A549 (cell line): Measurements from ENCODE around the gene LHX1. TPM values are rescaled to one million over a fixed set of nuclear protein-coding genes. Genes with fewer than 3 reads are reported as not detected.

ENCODE experiments used
- ATAC-seq, 2 experiments: fragments of 200-7000 bp in 1 of 2; fragments of >200 bp in 1 of 2; cut with Nextera tagmentation in 1 of 2; cut with Tn5 transposase in 1 of 2; 3 replicates each; pipeline versions ENCODE4 v1.8.0 to v1.9.1; 2018 to 2020; ENCODE audit warnings: mild to moderate bottlenecking in 1 of 2, moderate library complexity in 1 of 2
- CTCF ChIA-PET: fragments of 300-600 bp; sonication (Branson Sonifier 250); formaldehyde crosslinking; extraction: SDS; loops from one replicate; lab custom pipeline; 2021; ENCODE audit warnings: antibody characterized with exemption, inconsistent platforms; lab: Yijun Ruan, JAX
- POLR2A ChIA-PET: fragments of 350-600 bp; formaldehyde crosslinking; extraction: SDS; loops from one replicate; lab custom pipeline; 2021; ENCODE audit warnings: antibody characterized with exemption, inconsistent platforms; lab: Yijun Ruan, JAX
- DNase-seq, 2 experiments: peaks; one replicate each; pipeline versions ENCODE4 v3.0.0 to v3.0.0-alpha.2; 2011 to 2016; ENCODE audit warnings: low read depth in 1 of 2, low spot score in 1 of 2
- FAIRE-seq: peaks from 2 replicates; lab custom pipeline; 2011; peaks lifted over from hg19 to GRCh38; lab: Jason Lieb, UNC
- H3K27ac ChIP-seq, 2 experiments: fragments of >200 bp; sonication (Bioruptor Twin); formaldehyde crosslinking; 3 replicates each; pipeline ENCODE4 v1.5.1; 2016 to 2017
- H3K4me1 ChIP-seq: fragments of >200 bp; sonication (Bioruptor Twin); formaldehyde crosslinking; 3 replicates; pipeline ENCODE4 v1.6.1; 2016
- H3K4me2 ChIP-seq: fragments of >200 bp; sonication (Bioruptor Twin); formaldehyde crosslinking; 3 replicates; pipeline ENCODE4 v1.6.1; 2016
- H3K4me3 ChIP-seq: fragments of >200 bp; sonication (Bioruptor Twin); formaldehyde crosslinking; 3 replicates; pipeline ENCODE4 v1.5.1; 2016
- H3K9me3 ChIP-seq: fragments of >200 bp; sonication (Bioruptor Twin); formaldehyde crosslinking; 3 replicates; pipeline ENCODE4 v1.6.1; 2016
- CHD2 ChIP-seq: fragments of 150-350 bp; IDR thresholded peaks from 2 replicates; pipeline ENCODE4 v1.6.1; 2014; ENCODE audit warnings: low read length; ENCODE audit not compliant: partially characterized antibody
- CTCF ChIP-seq: fragments of >200 bp; sonication (Bioruptor Twin); formaldehyde crosslinking; IDR thresholded peaks from 3 replicates; pipeline ENCODE4 v1.5.1; 2016
- E2F6 ChIP-seq: IDR thresholded peaks from 2 replicates; pipeline ENCODE4 v1.6.1; 2012; ENCODE audit warnings: low read depth, borderline replicate concordance
- EHF ChIP-seq: fragments of 250-450 bp; sonication (Bioruptor Pico); IDR thresholded peaks from 2 replicates; pipeline ENCODE4 v1.5.0; 2020; ENCODE audit warnings: mild to moderate bottlenecking
- ESRRA ChIP-seq: fragments of 150-350 bp; IDR thresholded peaks from 2 replicates; pipeline ENCODE4 v1.6.1; 2014; ENCODE audit warnings: mild to moderate bottlenecking, low read length, borderline replicate concordance
- FOSL2 ChIP-seq, 2 experiments: fragments of 450-650 bp in 1 of 2; fragments of >200 bp in 1 of 2; sonication (Bioruptor Twin) in 1 of 2; formaldehyde crosslinking; IDR thresholded peaks; 2 replicates each; pipeline versions ENCODE4 v1.5.0 to v1.6.1; 2016 to 2020; ENCODE audit warnings: mild to moderate bottlenecking in 1 of 2, moderate library complexity in 1 of 2
- HES2 ChIP-seq: fragments of >200 bp; sonication (Bioruptor Twin); formaldehyde crosslinking; IDR thresholded peaks from 2 replicates; pipeline ENCODE4 v1.6.1; 2016
- JUN ChIP-seq, 2 experiments: fragments of >200 bp; sonication (Bioruptor Twin); formaldehyde crosslinking; IDR thresholded peaks; 2 replicates in 1 of 2; 3 replicates in 1 of 2; pipeline ENCODE4 v1.6.1; 2016 to 2017
- KDM5A ChIP-seq: fragments of 200-600 bp; sonication (generic); IDR thresholded peaks from 2 replicates; pipeline ENCODE4 v1.6.1; 2016; ENCODE audit warnings: antibody characterized with exemption, mild to moderate bottlenecking
- MAZ ChIP-seq: fragments of 150-350 bp; IDR thresholded peaks from 2 replicates; pipeline ENCODE4 v1.6.1; 2014; ENCODE audit warnings: antibody characterized with exemption, low read depth, low read length, borderline replicate concordance
- MYC ChIP-seq: IDR thresholded peaks from 2 replicates; pipeline ENCODE4 v1.6.1; 2012; ENCODE audit warnings: mild to moderate bottlenecking, inconsistent platforms, low read length, improper control_type of control experiment, borderline replicate concordance
- POLR2AphosphoS2 ChIP-seq: conservative IDR thresholded peaks from 2 replicates; pipeline ENCODE4 v1.6.1; 2012; ENCODE audit warnings: low read length, improper control_type of control experiment, inconsistent platforms
- REST ChIP-seq: fragments of 200-600 bp; sonication (generic); IDR thresholded peaks from 2 replicates; pipeline ENCODE4 v1.6.1; 2016; ENCODE audit warnings: antibody characterized with exemption, mild to moderate bottlenecking, moderate library complexity
- SMC3 ChIP-seq: fragments of >200 bp; sonication (Bioruptor Twin); formaldehyde crosslinking; IDR thresholded peaks from 3 replicates; pipeline ENCODE4 v1.6.1; 2018; ENCODE audit warnings: inconsistent platforms
- SREBF2 ChIP-seq: fragments of 450-650 bp; IDR thresholded peaks from 2 replicates; pipeline ENCODE4 v1.6.1; 2014; ENCODE audit warnings: mild to moderate bottlenecking, moderate library complexity
- TP53 ChIP-seq: fragments of 250-450 bp; sonication (Bioruptor Pico); IDR thresholded peaks from 2 replicates; pipeline ENCODE4 v1.5.0; 2021; ENCODE audit warnings: mild to moderate bottlenecking, moderate library complexity
- WGBS: methylation state at CpG from one replicate; pipeline ENCODE4 v1.1.6; 2017; ENCODE audit errors: missing lambda C conversion rate; 5-methylcytosine and 5-hydroxymethylcytosine counted together
- polyA plus RNA-seq, 4 experiments: library from polyadenylated mRNA; depleted of rRNA in 3 of 4; stranded (reverse); fragments of >200 nt; fragmentation: RNase III in 1 of 4; extraction: RNeasy Plus Mini Kit Qiagen cat#74134 plus additional on column Dnase treatment in 1 of 4; gene quantifications; 2 replicates in 3 of 4; 3 replicates in 1 of 4; pipeline ENCODE4 v1.2.3, GENCODE V29; 2011 to 2017

Gene LHX1
- polyA plus RNA-seq, 2 of the 4 experiments (the other 2 are of a cell fraction), result 0.53 to 2.2 TPM

GRCh38 chr17:36977568-36977967, 40.3 kb downstream of the LHX1 start:
- no peak overlapping the region for H3K4me3 ChIP-seq

More at GRCh38 chr17:36977568-36977967, 40.3 kb downstream of the LHX1 start:
- TF ChIP-seq E2F6, result no peak
- no peak for TF ChIP-seq HES2
- TF ChIP-seq FOSL2 (IDR thresholded peaks at IDR 0.05), result no peak
- TF ChIP-seq FOSL2 (CRISPR knock-in tag; IDR thresholded peaks at IDR 0.05), result no peak
- no peak for TF ChIP-seq ESRRA
- no peak for TF ChIP-seq EHF (CRISPR knock-in tag)
- TF ChIP-seq REST, result no peak
- no peak for TF ChIP-seq SREBF2
- TF ChIP-seq POLR2AphosphoS2, result no peak
- no peak for TF ChIP-seq SMC3
- TF ChIP-seq KDM5A, result no peak
- TF ChIP-seq CHD2, result no peak
- TF ChIP-seq MAZ, result no peak
- TF ChIP-seq CTCF, result no peak
- TF ChIP-seq MYC, result no peak
- no peak for TF ChIP-seq TP53 (CRISPR knock-in tag)
- TF ChIP-seq JUN (IDR thresholded peaks at IDR 0.05), result no peak
- ATAC-seq, result no peak
- Histone ChIP-seq H3K4me2 (no peak overlapping the region), H3K4me1 (peaks cover 31% of the 10 kb centered on the region), H3K9me3 (no peaks in the 10 kb centered on the region), H3K27ac (no peak overlapping the region)
- no peak for FAIRE-seq
- ChIA-PET CTCF (interaction anchor here (0.6 to 2.2 kb wide), 2 partner anchors 13 to 17 kb away, joined by 3 to 6 read pairs; no protein-coding TSS in a partner anchor), POLR2A (interaction anchor here (1.1 kb wide), 1 partner anchor 28 kb away, joined by 3 read pairs; no protein-coding TSS in a partner anchor)
- WGBS, result 90% methylated on average over 2 of the region's 2 CpGs
- DNase-seq, result no peak
